ENCODE measurements around the gene ROGDI. TPM values are rescaled to one million over a fixed set of nuclear protein-coding genes. Genes with fewer than 3 reads are reported as not detected.

The ROGDI gene
- total and polyA plus RNA-seq, 9 of the 15 experiments (the other 6 are each of a cell fraction or from before 2014, with no cell fraction given) = 0.97 to 37.3 (median 16.5) TPM

GRCh38 chr16:4811242-4811641, 8.8 kb upstream of the ROGDI start:
- WGBS (ENCODE audit: insufficient coverage, low coverage, missing lambda C conversion rate) = 88% methylated on average over 3 of the region's 3 CpGs
- in situ Hi-C loops (cut with MboI) = no loop called here
- CTCF ChIA-PET (ENCODE audit: low intra/inter-chr PET ratio) = no interaction called here
- no peak overlapping the region for H3K4me2 ChIP-seq (ENCODE audit: insufficient read depth, low read length)
- intact Hi-C loops (cut with micrococcal nuclease) = no loop called here
- no peak overlapping the region for H3K27ac ChIP-seq (ENCODE audit: extremely low read depth, low read depth, low read length)
- BruUV-seq (replicated peaks) = no TSS peak
- peaks cover 0 to 3% of the 10 kb centered on the region in 2 experiments; a peak in 2 of 5 replicates for H3K4me1 ChIP-seq (replicated peaks in 1 of 2; ENCODE audit: control insufficient read depth in 2 of 2, insufficient read depth in 2 of 2, low read length in 2 of 2)
- POLR2A ChIA-PET = no interaction called here
- FAIRE-seq (no peak), ATAC-seq (peak; percentile 42), DNase-seq (ENCODE audit: extremely low read depth in 1 of 4, low spot score in 3 of 4) (no peak)
- H3K9me1 ChIP-seq (ENCODE audit: control insufficient read depth, insufficient read depth, low read length) = no peaks in the 10 kb centered on the region
- H3K4me3 ChIP-seq = no peak overlapping the region
- TF ChIP-seq CEBPZ (IDR thresholded peaks at IDR 0.05; ENCODE audit: borderline replicate concordance, low read depth, low read length) (no peak), TRIM24 (IDR thresholded peaks at IDR 0.05) (no peak), YBX1 (IDR thresholded peaks at IDR 0.05) (no peak), NR0B1 (IDR thresholded peaks at IDR 0.05; ENCODE audit: partially characterized antibody) (no peak)
- H3K9me3 ChIP-seq (replicated peaks; ENCODE audit: control insufficient read depth, insufficient read depth, low read depth, low read length) = no peaks in the 10 kb centered on the region
- H2AFZ ChIP-seq (ENCODE audit: low read depth, low read length) = no peak overlapping the region
- H3K9ac ChIP-seq (ENCODE audit: insufficient read depth in 1 of 2, low read depth in 2 of 2, low read length in 2 of 2) = peak overlapping the region in 1 of 2 experiments; percentile 7; a peak in 1 of 4 replicates
- H3K79me2 ChIP-seq (ENCODE audit: control insufficient read depth, insufficient read depth, low read length) = no peaks in the 10 kb centered on the region
- H3K36me3 ChIP-seq (ENCODE audit: control insufficient read depth, insufficient read depth, low read length) = peaks cover 84% of the 10 kb centered on the region
- no peaks in the 10 kb centered on the region; the same call in 1 of the 2 replicates for H4K20me1 ChIP-seq (replicated peaks; ENCODE audit: control insufficient read depth, insufficient read depth, low read length)
- no peaks in the 10 kb centered on the region for H3K27me3 ChIP-seq (ENCODE audit: control insufficient read depth in 2 of 2, insufficient read depth in 2 of 2, low read length in 2 of 2)

Measured in K562 (cell line).